Astrocyte (in vitro differentiated cells and primary cell): ENCODE results near the gene NRG3. TPM values are rescaled to one million over a fixed set of nuclear protein-coding genes. Genes with fewer than 3 reads are reported as not detected.

ENCODE experiments used
- DNase-seq: peaks from one replicate; pipeline ENCODE4 v3.0.0-alpha.2; 2010; ENCODE audit warnings: low read depth
- FAIRE-seq: peaks from 2 replicates; lab custom pipeline; 2011; peaks lifted over from hg19 to GRCh38; lab: Jason Lieb, UNC
- H2AFZ ChIP-seq: 2 replicates; pipeline ENCODE4 v1.6.0; 2012; ENCODE audit warnings: low read depth, low read length, inconsistent platforms
- H3K27ac ChIP-seq: 2 replicates; pipeline ENCODE4 v1.5.1; 2011; ENCODE audit warnings: low read depth, low read length, inconsistent platforms
- H3K27me3 ChIP-seq: 2 replicates; pipeline ENCODE4 v1.6.0; 2011; ENCODE audit warnings: low read length, inconsistent platforms; ENCODE audit not compliant: insufficient read depth
- H3K36me3 ChIP-seq: 2 replicates; pipeline ENCODE4 v1.5.1; 2011; ENCODE audit warnings: low read length, inconsistent platforms; ENCODE audit not compliant: insufficient read depth
- H3K4me1 ChIP-seq: 2 replicates; pipeline ENCODE4 v1.5.1; 2011; ENCODE audit warnings: low read length, inconsistent platforms; ENCODE audit not compliant: insufficient read depth
- H3K4me2 ChIP-seq: 2 replicates; pipeline ENCODE4 v1.6.0; 2012; ENCODE audit warnings: low read length, inconsistent platforms
- H3K4me3 ChIP-seq: 2 replicates; pipeline ENCODE4 v1.5.1; 2011; ENCODE audit warnings: low read depth, mild to moderate bottlenecking, low read length, inconsistent platforms; ENCODE audit not compliant: insufficient read depth
- H3K79me2 ChIP-seq: 2 replicates; pipeline ENCODE4 v1.6.0; 2012; ENCODE audit warnings: mild to moderate bottlenecking, low read length, inconsistent platforms; ENCODE audit not compliant: insufficient read depth
- H3K9ac ChIP-seq: 2 replicates; pipeline ENCODE4 v1.6.0; 2012; ENCODE audit warnings: mild to moderate bottlenecking, low read length, inconsistent platforms
- H3K9me3 ChIP-seq: 2 replicates; pipeline ENCODE4 v1.5.1; 2012; ENCODE audit warnings: low read depth, mild to moderate bottlenecking, low read length, inconsistent platforms; ENCODE audit not compliant: insufficient read depth
- H4K20me1 ChIP-seq: 2 replicates; pipeline ENCODE4 v1.6.0; 2012; ENCODE audit warnings: low read length, inconsistent platforms; ENCODE audit not compliant: insufficient read depth
- H3K27ac Mint-ChIP-seq: one replicate; pipeline ENCODE4 v1.8.0; 2021; ENCODE audit warnings: mild to moderate bottlenecking, mixed read lengths; ENCODE audit not compliant: unreplicated experiment
- H3K27me3 Mint-ChIP-seq: one replicate; pipeline ENCODE4 v1.8.0; 2021; ENCODE audit warnings: low read depth, mixed read lengths; ENCODE audit not compliant: unreplicated experiment
- H3K36me3 Mint-ChIP-seq: one replicate; pipeline ENCODE4 v1.8.0; 2021; ENCODE audit warnings: low read depth, mixed read lengths; ENCODE audit not compliant: unreplicated experiment
- H3K4me1 Mint-ChIP-seq: one replicate; pipeline ENCODE4 v1.8.0; 2021; ENCODE audit warnings: low read depth, mixed read lengths; ENCODE audit not compliant: unreplicated experiment
- H3K4me3 Mint-ChIP-seq: one replicate; pipeline ENCODE4 v1.8.0; 2021; ENCODE audit warnings: mild to moderate bottlenecking, moderate library complexity, mixed read lengths; ENCODE audit not compliant: unreplicated experiment
- H3K9me3 Mint-ChIP-seq: one replicate; pipeline ENCODE4 v1.8.0; 2021; ENCODE audit warnings: mild to moderate bottlenecking, mixed read lengths; ENCODE audit not compliant: unreplicated experiment
- CTCF ChIP-seq: IDR thresholded peaks from 2 replicates; pipeline ENCODE4 v1.5.1; 2011; ENCODE audit warnings: low read depth, mild to moderate bottlenecking, inconsistent platforms, low read length, moderate library complexity; ENCODE audit not compliant: insufficient read depth
- EZH2 ChIP-seq: IDR thresholded peaks from 2 replicates; pipeline ENCODE4 v1.6.1; 2012; ENCODE audit warnings: mild to moderate bottlenecking, low read length, inconsistent platforms; ENCODE audit not compliant: insufficient read depth
- total RNA-seq: library from RNA; stranded (reverse); gene quantifications from 2 replicates; pipeline ENCODE4 v1.2.1, GENCODE V29; 2021

The NRG3 gene
- total RNA-seq, 1 donor from 2014 or later = 2.1 TPM

DNA sequence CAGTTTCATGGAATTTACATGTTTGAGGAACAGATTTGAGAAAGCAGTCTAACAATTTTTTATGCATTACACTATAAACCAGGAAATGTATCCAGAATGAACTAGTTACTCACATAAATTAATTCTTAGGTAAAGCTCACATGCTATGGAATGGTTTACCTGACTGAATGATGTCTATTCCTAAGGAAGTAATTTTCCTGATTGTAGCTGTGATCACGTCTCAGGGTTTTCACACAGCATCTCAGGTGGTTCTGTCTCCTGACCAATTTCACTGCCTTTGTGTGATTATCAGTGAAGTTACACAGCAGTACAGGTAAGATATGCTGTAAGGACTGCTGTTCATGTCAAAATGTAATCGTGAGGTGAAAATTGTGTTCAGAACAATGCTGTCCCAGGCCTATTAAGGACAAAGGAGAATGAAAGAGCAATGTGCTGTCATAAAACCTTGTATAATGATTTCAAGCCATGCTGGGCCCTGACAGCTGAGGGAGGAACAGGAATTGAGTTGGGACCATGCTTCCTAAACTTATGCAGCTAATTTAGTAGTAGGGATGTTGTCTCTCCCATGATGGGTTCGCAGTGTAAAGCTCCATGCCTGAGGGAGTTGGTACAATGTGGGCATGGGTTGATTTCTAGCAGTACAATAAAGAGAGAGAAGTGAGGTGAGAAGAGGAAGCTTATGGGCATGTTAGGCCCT, 631.8 kb downstream of the NRG3 start:
- H3K4me2 ChIP-seq = no peak overlapping the region
- H3K27me3 ChIP-seq = no peaks in the 10 kb centered on the region
- Mint-ChIP-seq H3K9me3 (peaks cover 1% of the 10 kb centered on the region), H3K4me3 (no peak overlapping the region), H3K36me3 (no peaks in the 10 kb centered on the region), H3K4me1 (peaks cover 5% of the 10 kb centered on the region), H3K27me3 (peaks cover 4% of the 10 kb centered on the region), H3K27ac (no peak overlapping the region)
- no peak overlapping the region for H2AFZ ChIP-seq
- H3K27ac ChIP-seq = no peak overlapping the region
- H3K79me2 ChIP-seq = no peaks in the 10 kb centered on the region
- no peaks in the 10 kb centered on the region for H3K4me1 ChIP-seq
- H3K36me3 ChIP-seq = no peaks in the 10 kb centered on the region
- no peak overlapping the region for H3K4me3 ChIP-seq
- no peak overlapping the region for H3K9ac ChIP-seq
- TF ChIP-seq CTCF (no peak), EZH2 (no peak)
- FAIRE-seq = no peak
- no peaks in the 10 kb centered on the region for H4K20me1 ChIP-seq
- no peak for DNase-seq
- H3K9me3 ChIP-seq = no peaks in the 10 kb centered on the region

DNA sequence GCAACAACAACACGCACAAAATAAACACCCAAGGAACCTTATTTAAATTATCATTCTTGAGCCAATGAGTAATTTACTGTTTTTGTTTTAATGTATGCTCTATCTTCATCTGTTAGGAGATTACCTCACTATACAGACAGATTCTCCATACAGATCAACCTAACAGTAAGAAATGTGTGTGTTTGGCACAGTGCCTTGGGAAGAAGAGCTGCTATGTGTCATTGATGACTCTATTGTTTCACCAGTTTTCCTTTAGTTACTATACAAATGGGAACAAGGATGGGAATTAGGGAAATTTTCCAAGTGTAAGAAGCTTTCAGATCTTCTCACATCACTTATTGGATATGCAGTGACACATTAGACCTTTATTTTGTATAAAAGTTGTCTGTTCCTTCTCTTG, 640.3 kb downstream of the NRG3 start:
- no peak overlapping the region for H3K4me2 ChIP-seq
- H2AFZ ChIP-seq = no peak overlapping the region
- H3K79me2 ChIP-seq = no peaks in the 10 kb centered on the region
- Mint-ChIP-seq H3K9me3 (no peaks in the 10 kb centered on the region), H3K36me3 (no peaks in the 10 kb centered on the region), H3K27me3 (no peaks in the 10 kb centered on the region), H3K27ac (no peak overlapping the region), H3K4me1 (peaks cover under 1% of the 10 kb centered on the region), H3K4me3 (no peak overlapping the region)
- DNase-seq (no peak), FAIRE-seq (no peak)
- H3K27me3 ChIP-seq = no peaks in the 10 kb centered on the region
- no peaks in the 10 kb centered on the region for H3K4me1 ChIP-seq
- H3K27ac ChIP-seq = no peak overlapping the region
- no peaks in the 10 kb centered on the region for H4K20me1 ChIP-seq
- H3K9ac ChIP-seq = no peak overlapping the region
- TF ChIP-seq EZH2 (no peak), CTCF (no peak)
- no peaks in the 10 kb centered on the region for H3K36me3 ChIP-seq
- H3K9me3 ChIP-seq = no peaks in the 10 kb centered on the region
- H3K4me3 ChIP-seq = no peak overlapping the region

DNA sequence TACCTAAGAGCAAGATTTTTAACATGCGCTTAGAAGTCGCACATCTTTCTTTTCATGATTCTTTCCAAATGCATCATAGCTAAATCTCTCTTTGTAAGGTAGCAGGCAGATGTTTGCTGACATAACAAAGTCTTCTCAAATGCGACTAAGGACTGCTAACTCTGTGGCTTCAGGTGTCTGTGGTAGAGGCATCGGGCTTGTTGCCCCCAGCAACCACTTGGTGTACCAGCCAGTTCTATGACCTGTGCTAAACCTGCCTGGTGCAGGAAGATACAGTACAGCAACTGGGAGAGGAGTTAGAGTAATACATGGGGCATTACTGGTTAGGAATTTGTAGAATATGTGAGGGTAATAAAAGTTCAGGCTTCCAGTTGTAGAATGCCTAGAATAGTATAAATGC, 654.1 kb downstream of the NRG3 start:
- Histone ChIP-seq H3K9ac (no peak overlapping the region), H4K20me1 (no peaks in the 10 kb centered on the region), H3K79me2 (no peaks in the 10 kb centered on the region), H2AFZ (no peak overlapping the region), H3K27me3 (no peaks in the 10 kb centered on the region), H3K4me3 (no peak overlapping the region), H3K4me1 (no peaks in the 10 kb centered on the region), H3K27ac (no peak overlapping the region), H3K4me2 (no peak overlapping the region), H3K9me3 (no peaks in the 10 kb centered on the region), H3K36me3 (no peaks in the 10 kb centered on the region)
- DNase-seq (no peak), FAIRE-seq (no peak)
- H3K36me3 Mint-ChIP-seq = no peaks in the 10 kb centered on the region
- TF ChIP-seq CTCF (no peak), EZH2 (no peak)
- no peaks in the 10 kb centered on the region for H3K4me1 Mint-ChIP-seq
- H3K27me3 Mint-ChIP-seq = no peaks in the 10 kb centered on the region
- no peaks in the 10 kb centered on the region for H3K9me3 Mint-ChIP-seq
- H3K4me3 Mint-ChIP-seq = no peak overlapping the region
- H3K27ac Mint-ChIP-seq = no peak overlapping the region
